OCI-LY7 (cell line): ENCODE results near the gene NTM. TPM values are rescaled to one million over a fixed set of nuclear protein-coding genes. Genes with fewer than 3 reads are reported as not detected.

Experiments used
- BruUV-seq: library from RNA; stranded (reverse); fragments of 400-500 nt; replicated peaks from 2 replicates; lab custom pipeline; 2021; lab: Mats Ljungman, UMichigan
- CTCF ChIA-PET: fragments of 300-600 bp; sonication (Branson Sonifier 250); formaldehyde crosslinking; loops from one replicate; lab custom pipeline; 2022; ENCODE audit warnings: antibody characterized with exemption; ENCODE audit not compliant: unreplicated experiment; lab: Charles Lee
- POLR2A ChIA-PET: fragments of 300-600 bp; sonication (Branson Sonifier 250); formaldehyde crosslinking; loops from one replicate; lab custom pipeline; 2022; ENCODE audit warnings: antibody characterized with exemption; lab: Charles Lee
- DNase-seq: peaks from one replicate; pipeline ENCODE4 v3.0.0-alpha.2; 2015; ENCODE audit warnings: low spot score
- H2AFZ ChIP-seq: fragments of 200-600 bp; sonication (generic), shearing (Covaris generic); 2 replicates; pipeline ENCODE4 v1.6.1; 2014; ENCODE audit warnings: mild to moderate bottlenecking, antibody characterized with exemption, low read length, moderate library complexity
- H3K27ac ChIP-seq: fragments of 200-600 bp; sonication (generic); 2 replicates; pipeline ENCODE4 v1.5.1; 2014; ENCODE audit warnings: mixed run types, low read depth, mild to moderate bottlenecking, moderate library complexity, low read length, inconsistent platforms; ENCODE audit not compliant: poor library complexity, severe bottlenecking
- H3K36me3 ChIP-seq: fragments of 200-600 bp; sonication (generic); 2 replicates; pipeline ENCODE4 v1.6.1; 2014; ENCODE audit warnings: mild to moderate bottlenecking, antibody characterized with exemption, low read length, moderate library complexity, mixed read lengths; ENCODE audit not compliant: insufficient read depth
- H3K4me1 ChIP-seq: fragments of 200-600 bp; sonication (generic); 2 replicates; pipeline ENCODE4 v1.5.1; 2014; ENCODE audit warnings: mild to moderate bottlenecking, low read length; ENCODE audit not compliant: insufficient read depth, poor library complexity, severe bottlenecking
- H3K4me2 ChIP-seq: fragments of 200-600 bp; sonication (generic); 2 replicates; pipeline ENCODE4 v1.6.1; 2014; ENCODE audit warnings: mild to moderate bottlenecking, low read length
- H3K4me3 ChIP-seq: fragments of 200-600 bp; sonication (generic); 2 replicates; pipeline ENCODE4 v1.5.1; 2014; ENCODE audit warnings: mild to moderate bottlenecking, low read depth, low read length; ENCODE audit not compliant: poor library complexity, severe bottlenecking
- H3K79me2 ChIP-seq: fragments of 200-600 bp; sonication (generic); 2 replicates; pipeline ENCODE4 v1.6.1; 2016; ENCODE audit warnings: low read depth, mild to moderate bottlenecking, low read length, moderate library complexity, mixed read lengths; ENCODE audit not compliant: insufficient read depth
- H3K9me2 ChIP-seq: fragments of 200-600 bp; sonication (generic); 2 replicates; pipeline ENCODE4 v1.6.1; 2016; ENCODE audit warnings: mild to moderate bottlenecking, low read length, mixed read lengths; ENCODE audit not compliant: insufficient read depth
- H3K9me3 ChIP-seq: fragments of 200-600 bp; sonication (generic); 2 replicates; pipeline ENCODE4 v1.6.1; 2014; ENCODE audit warnings: mild to moderate bottlenecking, mixed run types, low read length, mixed read lengths
- H4K20me1 ChIP-seq: fragments of 200-600 bp; sonication (generic); 2 replicates; pipeline ENCODE4 v1.6.1; 2014; ENCODE audit warnings: mild to moderate bottlenecking, antibody characterized with exemption, low read length, moderate library complexity, mixed read lengths; ENCODE audit not compliant: insufficient read depth
- EZH2phosphoT487 ChIP-seq: fragments of 200-600 bp; sonication (generic); IDR thresholded peaks from 2 replicates; pipeline ENCODE4 v1.6.1; 2018; ENCODE audit warnings: low read depth, borderline replicate concordance, mild to moderate bottlenecking, mixed run types, antibody characterized with exemption, low read length, moderate library complexity, mixed read lengths
- intact Hi-C: fragments of 100-400 bp; cut with micrococcal nuclease; formaldehyde crosslinking; loops from one replicate; pipeline ENCODE4 v1.10.0; 2022; ENCODE audit not compliant: unreplicated experiment
- total RNA-seq, 2 experiments: library from RNA; depleted of rRNA in 1 of 2; stranded (reverse); fragments of >200 nt in 1 of 2; shearing (Covaris generic) in 1 of 2; gene quantifications; 2 replicates each; pipeline ENCODE4 v1.2.3, GENCODE V29; 2014 to 2022
- TF ChIP-seq, protein P1 (sequence below): fragments of 200-600 bp; sonication (generic); conservative IDR thresholded peaks from 2 replicates; pipeline ENCODE4 v1.5.1; 2014; ENCODE audit warnings: mild to moderate bottlenecking, antibody characterized with exemption, low read length, moderate library complexity, mixed read lengths

The NTM gene
- total RNA-seq, 2 experiments from 2014 or later, result not detected

DNA sequence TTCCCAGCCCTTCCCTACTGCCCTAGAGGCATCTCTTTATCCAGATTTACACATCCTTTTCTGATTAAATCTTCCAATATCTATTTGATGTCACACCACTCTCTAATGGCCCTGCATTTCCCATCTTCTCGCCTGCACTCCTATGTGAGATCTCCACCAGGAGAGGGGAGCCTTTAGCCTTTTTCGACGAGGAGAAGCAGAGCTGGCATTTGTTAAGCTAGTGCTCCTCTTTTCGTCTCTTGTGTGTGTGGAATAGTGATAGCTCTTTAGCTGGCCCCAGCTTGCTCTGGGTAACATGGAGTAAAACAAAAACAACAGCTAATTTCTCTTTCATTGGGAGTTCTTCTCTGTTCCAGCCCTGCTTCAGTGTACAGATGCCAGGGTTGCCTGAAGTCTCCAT lies 536.5 kb downstream of the NTM start:
- Histone ChIP-seq H3K4me2 (no peak overlapping the region), H3K4me3 (no peak overlapping the region), H4K20me1 (no peaks in the 10 kb centered on the region), H3K36me3 (no peaks in the 10 kb centered on the region), H3K9me2 (no peaks in the 10 kb centered on the region), H3K4me1 (no peaks in the 10 kb centered on the region), H3K27ac (no peak overlapping the region), H3K9me3 (no peaks in the 10 kb centered on the region), H2AFZ (no peak overlapping the region), H3K79me2 (no peaks in the 10 kb centered on the region)
- CTCF ChIA-PET, result no interaction called here
- POLR2A ChIA-PET, result no interaction called here
- BruUV-seq, result no TSS peak
- intact Hi-C loops, result no loop called here
- no peak for DNase-seq
- TF ChIP-seq, protein P1, sequence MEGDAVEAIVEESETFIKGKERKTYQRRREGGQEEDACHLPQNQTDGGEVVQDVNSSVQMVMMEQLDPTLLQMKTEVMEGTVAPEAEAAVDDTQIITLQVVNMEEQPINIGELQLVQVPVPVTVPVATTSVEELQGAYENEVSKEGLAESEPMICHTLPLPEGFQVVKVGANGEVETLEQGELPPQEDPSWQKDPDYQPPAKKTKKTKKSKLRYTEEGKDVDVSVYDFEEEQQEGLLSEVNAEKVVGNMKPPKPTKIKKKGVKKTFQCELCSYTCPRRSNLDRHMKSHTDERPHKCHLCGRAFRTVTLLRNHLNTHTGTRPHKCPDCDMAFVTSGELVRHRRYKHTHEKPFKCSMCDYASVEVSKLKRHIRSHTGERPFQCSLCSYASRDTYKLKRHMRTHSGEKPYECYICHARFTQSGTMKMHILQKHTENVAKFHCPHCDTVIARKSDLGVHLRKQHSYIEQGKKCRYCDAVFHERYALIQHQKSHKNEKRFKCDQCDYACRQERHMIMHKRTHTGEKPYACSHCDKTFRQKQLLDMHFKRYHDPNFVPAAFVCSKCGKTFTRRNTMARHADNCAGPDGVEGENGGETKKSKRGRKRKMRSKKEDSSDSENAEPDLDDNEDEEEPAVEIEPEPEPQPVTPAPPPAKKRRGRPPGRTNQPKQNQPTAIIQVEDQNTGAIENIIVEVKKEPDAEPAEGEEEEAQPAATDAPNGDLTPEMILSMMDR, result no peak
- TF ChIP-seq EZH2phosphoT487, result no peak

DNA sequence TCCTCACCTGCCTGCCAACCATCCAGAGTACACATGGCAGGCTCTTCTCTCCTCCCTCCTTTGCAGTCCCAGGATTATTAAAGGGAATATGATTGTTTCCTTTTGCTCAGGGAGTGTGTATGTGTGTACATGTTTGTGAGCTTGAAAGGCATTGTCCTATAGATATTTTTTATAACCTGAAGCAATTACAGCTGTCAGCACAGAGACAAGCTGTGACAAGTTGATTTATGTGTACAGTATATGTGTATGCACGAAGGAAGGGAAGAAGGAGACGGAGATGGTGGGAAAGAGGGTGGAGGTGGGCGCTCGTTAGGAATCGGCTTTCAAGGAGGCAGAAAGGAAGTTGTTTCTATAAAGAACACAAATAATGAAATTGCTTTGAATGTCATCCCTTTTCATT lies 537.0 kb downstream of the NTM start:
- CTCF ChIA-PET, result no interaction called here
- Histone ChIP-seq H3K36me3 (no peaks in the 10 kb centered on the region), H3K4me1 (no peaks in the 10 kb centered on the region), H3K4me3 (no peak overlapping the region), H3K9me2 (no peaks in the 10 kb centered on the region), H3K79me2 (no peaks in the 10 kb centered on the region), H2AFZ (no peak overlapping the region), H4K20me1 (no peaks in the 10 kb centered on the region), H3K27ac (no peak overlapping the region), H3K4me2 (no peak overlapping the region), H3K9me3 (no peaks in the 10 kb centered on the region)
- POLR2A ChIA-PET, result no interaction called here
- no peak for TF ChIP-seq EZH2phosphoT487
- TF ChIP-seq, protein P1, result no peak
- DNase-seq, result no peak
- BruUV-seq, result no TSS peak
- intact Hi-C loops, result no loop called here

DNA sequence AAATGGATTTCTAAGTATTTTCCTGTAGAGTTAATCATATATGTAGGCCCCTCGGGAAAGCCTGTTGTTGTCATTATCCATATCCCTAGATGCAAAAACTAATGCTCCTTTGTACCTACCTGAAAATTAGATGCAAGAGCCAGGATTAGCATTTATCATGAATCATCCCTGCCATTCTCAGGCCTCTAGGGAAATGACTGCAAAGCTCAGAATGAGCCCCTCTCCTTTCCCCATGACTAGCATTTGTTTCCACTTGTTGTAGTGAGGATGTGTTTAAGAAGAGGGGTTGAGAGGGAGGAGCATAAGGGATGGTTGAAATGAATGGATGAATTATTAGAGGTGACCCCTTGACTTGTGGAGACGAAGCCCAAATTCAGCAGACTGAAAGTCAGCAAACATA lies 537.9 kb downstream of the NTM start:
- Histone ChIP-seq H2AFZ (no peak overlapping the region), H3K4me1 (no peaks in the 10 kb centered on the region), H3K27ac (no peak overlapping the region), H3K4me2 (no peak overlapping the region), H3K79me2 (no peaks in the 10 kb centered on the region), H3K4me3 (no peak overlapping the region), H3K36me3 (no peaks in the 10 kb centered on the region), H4K20me1 (no peaks in the 10 kb centered on the region), H3K9me2 (no peaks in the 10 kb centered on the region), H3K9me3 (no peaks in the 10 kb centered on the region)
- no peak for DNase-seq
- intact Hi-C loops, result no loop called here
- TF ChIP-seq EZH2phosphoT487, result no peak
- TF ChIP-seq, protein P1, result no peak
- BruUV-seq, result no TSS peak
- CTCF ChIA-PET, result no interaction called here
- POLR2A ChIA-PET, result no interaction called here
